T-helper 2 cell treated with Interferon-gamma antibody and Interleukin-4, amounts not matched to agents 5 μg/mL and 100 μg/mL, for 36 hours (primary cell): ENCODE measurements around the gene EIF4EBP3.
A peak's percentile ranks its signal among the peaks of the same experiment; 100 is the strongest.

Experiments
- DNase-seq: peaks from one replicate; pipeline ENCODE4 v3.0.0; 2021; ENCODE audit warnings: low spot score
- H3K27ac Mint-ChIP-seq: one replicate; pipeline ENCODE4 v1.8.0; 2021; ENCODE audit warnings: mild to moderate bottlenecking, mixed read lengths
- H3K27me3 Mint-ChIP-seq: one replicate; pipeline ENCODE4 v1.8.0; 2021; ENCODE audit warnings: low read depth, mixed read lengths
- H3K36me3 Mint-ChIP-seq: one replicate; pipeline ENCODE4 v1.8.0; 2021; ENCODE audit warnings: low read depth, mixed read lengths
- H3K4me1 Mint-ChIP-seq: one replicate; pipeline ENCODE4 v1.8.0; 2021; ENCODE audit warnings: low read depth, mixed read lengths
- H3K4me3 Mint-ChIP-seq: one replicate; pipeline ENCODE4 v1.8.0; 2022; ENCODE audit warnings: mild to moderate bottlenecking, moderate library complexity, mixed read lengths
- H3K9me3 Mint-ChIP-seq: one replicate; pipeline ENCODE4 v1.8.0; 2021; ENCODE audit warnings: mixed read lengths

The EIF4EBP3 gene

DNA sequence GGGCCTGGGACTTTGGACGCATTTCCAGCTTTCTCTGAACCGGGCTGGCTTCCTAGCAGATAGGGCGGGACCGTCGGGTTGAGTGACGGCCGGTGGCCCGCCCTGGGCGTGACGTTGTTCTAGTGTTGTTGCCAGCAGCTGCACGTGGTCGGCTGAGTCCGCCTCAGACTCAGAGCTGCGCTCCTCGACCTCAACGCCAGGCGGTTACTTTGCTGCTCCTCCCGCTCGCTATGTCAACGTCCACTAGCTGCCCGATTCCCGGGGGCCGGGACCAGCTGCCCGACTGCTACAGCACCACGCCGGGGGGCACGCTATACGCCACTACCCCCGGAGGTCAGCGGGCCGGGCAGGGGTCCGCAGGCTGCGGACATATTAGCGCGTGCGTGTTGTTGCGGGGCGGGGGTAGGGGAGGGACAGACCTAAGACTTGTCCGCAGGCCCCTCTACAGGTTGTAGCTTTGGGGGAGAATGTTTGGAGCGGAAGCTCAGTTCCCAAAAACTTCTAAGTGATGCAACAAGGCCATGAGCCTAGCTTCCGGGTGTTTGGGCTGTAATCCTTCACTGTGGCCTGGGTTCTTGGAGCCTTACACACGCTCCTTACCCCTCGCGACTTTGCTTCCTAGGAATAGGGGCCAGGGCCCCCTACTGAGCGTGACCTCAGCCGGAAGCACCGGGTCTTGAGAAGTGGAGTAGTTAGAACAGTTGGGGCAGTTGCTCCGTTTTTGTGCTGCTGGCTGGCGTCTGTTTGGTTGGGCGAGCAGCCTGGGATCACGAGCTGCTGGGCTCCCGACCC lies at the start of gene EIF4EBP3:
Gene EIF4EBP3, plus strand, starts transcription at position 155 of the 792 bp plus-strand sequence. Its CDS starts 76 bp downstream, at position 231.
- peak; percentile 84 for DNase-seq
- no peaks in the 10 kb centered on the region for H3K27me3 Mint-ChIP-seq
- peaks cover 26% of the 10 kb centered on the region for H3K4me1 Mint-ChIP-seq
- H3K36me3 Mint-ChIP-seq: peaks cover 47% of the 10 kb centered on the region
- H3K27ac Mint-ChIP-seq: peak within 1 kb of the TSS; percentile 89
- H3K9me3 Mint-ChIP-seq: no peaks in the 10 kb centered on the region
- peak within 1 kb of the TSS; percentile 85 for H3K4me3 Mint-ChIP-seq

DNA sequence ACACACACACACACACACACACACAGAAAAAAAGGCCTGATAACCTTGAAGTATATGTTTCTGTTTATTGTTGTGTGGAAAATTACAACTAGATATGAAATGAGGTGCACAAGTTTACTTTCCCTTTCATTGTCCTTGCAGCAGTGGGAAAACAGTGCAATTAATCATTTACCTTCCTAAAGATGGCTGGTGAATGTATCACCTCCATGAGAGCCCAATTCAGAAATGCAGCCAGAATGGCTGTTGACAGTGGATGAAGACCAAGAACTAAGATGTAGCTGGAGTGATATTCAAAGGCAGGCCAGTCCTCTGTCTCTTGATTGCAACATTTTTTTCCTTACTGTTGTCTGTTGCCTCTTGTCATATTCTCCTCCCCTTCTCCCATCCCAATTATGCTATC lies 49.6 kb upstream of the EIF4EBP3 start:
- Mint-ChIP-seq H3K4me1 (no peaks in the 10 kb centered on the region), H3K27ac (no peak overlapping the region), H3K9me3 (no peaks in the 10 kb centered on the region), H3K27me3 (no peaks in the 10 kb centered on the region), H3K36me3 (peaks cover 35% of the 10 kb centered on the region), H3K4me3 (no peak overlapping the region)
- no peak for DNase-seq

DNA sequence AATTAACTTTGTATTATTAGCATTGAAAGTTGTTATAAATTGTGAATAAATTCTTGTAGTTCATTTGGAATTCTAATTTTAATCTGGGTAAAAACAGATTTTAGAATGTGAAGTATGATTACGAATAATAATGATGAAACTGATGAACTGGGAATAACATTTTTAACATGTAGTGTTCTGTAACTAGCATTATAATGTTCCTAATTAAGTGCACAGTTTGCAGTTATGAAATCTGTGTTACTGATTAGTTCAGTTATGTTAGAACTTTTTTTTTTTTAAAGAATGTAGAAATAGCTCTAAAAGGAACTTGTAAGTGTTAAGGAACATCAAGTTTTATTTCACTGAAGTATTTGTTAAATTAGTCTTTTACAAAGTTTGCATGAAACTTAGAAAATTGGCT lies 48.9 kb upstream of the EIF4EBP3 start:
- H3K4me1 Mint-ChIP-seq: no peaks in the 10 kb centered on the region
- H3K4me3 Mint-ChIP-seq: no peak overlapping the region
- DNase-seq: no peak
- H3K27me3 Mint-ChIP-seq: no peaks in the 10 kb centered on the region
- H3K36me3 Mint-ChIP-seq: peaks cover 28% of the 10 kb centered on the region
- H3K9me3 Mint-ChIP-seq: no peaks in the 10 kb centered on the region
- H3K27ac Mint-ChIP-seq: no peak overlapping the region

DNA sequence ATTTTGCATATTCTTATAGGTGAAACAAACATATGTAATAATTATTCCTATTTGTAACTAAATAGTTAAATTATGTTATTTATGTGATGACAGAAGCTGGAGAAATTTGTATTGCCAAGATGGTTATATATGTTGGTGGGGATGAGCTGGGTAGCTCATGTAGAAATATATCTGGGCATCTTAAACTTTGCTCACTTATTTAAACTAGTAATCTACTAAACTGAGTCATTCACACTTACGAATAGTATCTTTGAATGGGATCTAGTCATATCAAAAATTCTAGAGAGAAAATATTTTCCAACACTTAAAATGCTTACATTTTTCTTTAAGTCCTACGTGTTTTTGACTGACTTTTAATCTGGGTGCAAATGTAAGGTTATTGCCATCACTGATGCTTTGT lies 44.6 kb upstream of the EIF4EBP3 start:
- H3K9me3 Mint-ChIP-seq: no peaks in the 10 kb centered on the region
- H3K36me3 Mint-ChIP-seq: peaks cover 26% of the 10 kb centered on the region
- H3K4me3 Mint-ChIP-seq: no peak overlapping the region
- DNase-seq: no peak
- no peaks in the 10 kb centered on the region for H3K4me1 Mint-ChIP-seq
- H3K27me3 Mint-ChIP-seq: no peaks in the 10 kb centered on the region
- no peak overlapping the region for H3K27ac Mint-ChIP-seq

DNA sequence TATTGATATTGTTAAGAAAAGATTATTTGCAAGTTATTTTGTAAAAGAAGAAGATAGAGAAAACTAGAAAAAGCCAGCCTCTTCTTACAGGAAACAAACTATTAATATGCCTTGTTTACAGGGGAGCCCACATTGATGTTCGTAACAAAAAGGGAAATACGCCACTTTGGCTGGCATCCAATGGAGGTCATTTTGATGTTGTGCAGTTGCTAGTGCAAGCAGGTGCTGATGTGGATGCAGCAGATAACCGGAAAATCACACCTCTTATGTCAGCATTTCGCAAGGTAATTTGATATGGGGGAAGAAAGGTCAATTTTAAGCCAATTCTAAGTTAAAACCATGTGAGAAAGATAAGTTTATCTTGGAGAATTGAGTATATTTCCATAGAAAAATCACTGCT lies 37.6 kb upstream of the EIF4EBP3 start:
- no peaks in the 10 kb centered on the region for H3K9me3 Mint-ChIP-seq
- DNase-seq: no peak
- no peak overlapping the region for H3K4me3 Mint-ChIP-seq
- no peak overlapping the region for H3K27ac Mint-ChIP-seq
- peaks cover 58% of the 10 kb centered on the region for H3K36me3 Mint-ChIP-seq
- no peaks in the 10 kb centered on the region for H3K4me1 Mint-ChIP-seq
- no peaks in the 10 kb centered on the region for H3K27me3 Mint-ChIP-seq

DNA sequence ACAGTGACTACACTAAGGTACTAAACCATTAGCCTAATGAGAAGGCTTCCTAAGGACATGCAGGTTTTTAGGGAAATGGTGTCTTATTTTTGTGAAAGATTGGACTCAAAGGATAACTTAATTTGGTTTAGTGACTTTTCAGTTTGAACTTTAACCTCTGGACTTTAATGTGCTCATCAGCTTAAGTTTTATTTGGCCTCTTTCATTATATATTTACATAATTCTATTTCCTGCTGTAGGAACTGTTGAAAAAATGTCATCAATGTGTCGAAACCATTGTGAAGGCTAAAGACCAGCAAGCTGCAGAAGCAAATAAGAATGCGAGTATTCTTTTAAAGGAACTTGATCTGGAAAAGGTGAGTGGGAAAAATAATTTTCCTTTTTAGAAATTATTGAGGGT lies 34.3 kb upstream of the EIF4EBP3 start:
- Mint-ChIP-seq H3K27me3 (no peaks in the 10 kb centered on the region), H3K4me1 (no peaks in the 10 kb centered on the region), H3K36me3 (peaks cover 56% of the 10 kb centered on the region), H3K9me3 (no peaks in the 10 kb centered on the region), H3K27ac (no peak overlapping the region), H3K4me3 (no peak overlapping the region)
- DNase-seq: no peak

DNA sequence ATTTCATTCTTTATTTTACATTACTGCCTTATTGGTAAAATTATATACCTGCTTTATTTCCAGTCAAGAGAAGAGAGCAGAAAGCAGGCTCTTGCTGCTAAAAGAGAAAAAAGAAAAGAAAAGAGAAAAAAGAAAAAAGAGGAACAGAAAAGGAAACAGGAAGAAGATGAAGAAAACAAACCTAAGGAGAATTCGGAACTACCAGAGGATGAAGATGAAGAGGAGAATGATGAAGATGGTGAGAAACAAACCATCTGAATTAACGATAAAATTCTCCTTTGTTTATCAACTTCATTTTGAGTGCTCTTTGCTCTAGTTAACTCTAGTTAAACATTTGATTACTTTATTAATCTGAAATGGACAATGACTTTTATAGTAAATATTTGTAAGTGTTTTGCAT lies 23.5 kb upstream of the EIF4EBP3 start:
- Mint-ChIP-seq H3K9me3 (peaks cover 4% of the 10 kb centered on the region), H3K27ac (no peak overlapping the region), H3K27me3 (no peaks in the 10 kb centered on the region), H3K4me1 (no peaks in the 10 kb centered on the region), H3K36me3 (peaks cover 37% of the 10 kb centered on the region), H3K4me3 (no peak overlapping the region)
- DNase-seq: no peak

DNA sequence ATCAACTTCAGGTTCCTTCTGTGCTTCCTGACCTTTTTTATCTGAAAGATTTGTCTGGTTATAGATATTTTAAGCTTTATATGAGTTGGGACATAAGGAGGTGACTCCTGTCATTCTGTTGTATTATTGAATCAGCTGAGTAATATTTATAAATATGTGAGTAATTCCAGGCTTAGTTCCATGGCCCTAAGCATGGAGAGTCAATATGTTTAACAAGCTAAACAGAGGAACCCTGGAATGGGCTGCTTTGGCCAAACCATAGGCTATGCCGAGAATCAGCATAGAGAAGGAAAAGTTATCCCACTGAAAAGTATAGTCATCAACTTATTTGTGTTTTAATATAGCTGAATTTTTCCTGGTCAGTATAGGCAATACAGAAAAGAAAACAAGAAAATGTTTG lies 7.2 kb upstream of the EIF4EBP3 start:
- H3K36me3 Mint-ChIP-seq: peaks cover 53% of the 10 kb centered on the region
- DNase-seq: no peak
- H3K4me1 Mint-ChIP-seq: peaks cover under 1% of the 10 kb centered on the region
- H3K9me3 Mint-ChIP-seq: no peaks in the 10 kb centered on the region
- no peak overlapping the region for H3K4me3 Mint-ChIP-seq
- H3K27me3 Mint-ChIP-seq: no peaks in the 10 kb centered on the region
- no peak overlapping the region for H3K27ac Mint-ChIP-seq

DNA sequence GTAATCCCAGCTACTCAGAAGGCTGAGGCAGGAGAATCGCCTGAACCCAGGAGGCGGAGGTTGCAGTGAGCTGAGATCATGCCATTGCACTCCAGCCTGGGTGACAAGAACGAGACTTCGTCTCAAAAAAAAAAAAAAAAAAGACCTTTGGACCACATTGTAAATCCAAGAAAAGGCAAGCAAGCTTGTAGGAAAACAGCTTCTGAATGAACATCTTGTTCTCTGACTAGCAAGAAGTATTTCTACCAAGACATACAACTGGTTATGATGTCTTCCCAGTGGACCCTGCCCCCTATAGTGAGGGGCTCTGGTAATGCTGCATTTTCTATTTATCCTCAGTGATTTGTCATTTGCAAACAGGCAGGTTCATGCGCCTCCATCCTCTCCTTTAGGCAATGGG lies 4.5 kb upstream of the EIF4EBP3 start:
- no peak overlapping the region for H3K27ac Mint-ChIP-seq
- peaks cover 4% of the 10 kb centered on the region for H3K4me1 Mint-ChIP-seq
- H3K27me3 Mint-ChIP-seq: no peaks in the 10 kb centered on the region
- no peak overlapping the region for H3K4me3 Mint-ChIP-seq
- no peaks in the 10 kb centered on the region for H3K9me3 Mint-ChIP-seq
- peaks cover 36% of the 10 kb centered on the region for H3K36me3 Mint-ChIP-seq
- DNase-seq: no peak

DNA sequence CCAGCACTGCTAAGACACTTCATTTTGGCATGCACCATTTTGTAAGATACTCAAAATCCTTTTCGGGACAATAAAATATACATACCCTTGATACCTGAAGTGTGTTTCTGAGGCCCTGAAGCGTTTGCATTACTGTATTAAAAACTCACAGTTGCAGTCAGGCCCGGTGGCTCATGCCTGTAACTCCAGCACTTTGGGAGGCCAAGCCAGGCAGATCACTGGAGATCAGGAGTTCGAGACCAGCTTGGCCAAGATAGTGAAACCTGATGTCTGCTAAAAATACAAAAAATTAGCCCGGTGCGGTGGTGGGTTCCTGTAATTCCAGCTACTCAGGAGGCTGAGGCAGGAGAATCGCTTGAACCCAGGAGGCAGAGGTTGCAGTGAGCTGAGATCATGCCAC lies 2.5 kb upstream of the EIF4EBP3 start:
- Mint-ChIP-seq H3K36me3 (peaks cover 32% of the 10 kb centered on the region), H3K4me3 (no peak overlapping the region), H3K4me1 (peaks cover 19% of the 10 kb centered on the region), H3K27me3 (no peaks in the 10 kb centered on the region), H3K9me3 (no peaks in the 10 kb centered on the region), H3K27ac (peak overlapping the region; percentile 12)
- no peak for DNase-seq

DNA sequence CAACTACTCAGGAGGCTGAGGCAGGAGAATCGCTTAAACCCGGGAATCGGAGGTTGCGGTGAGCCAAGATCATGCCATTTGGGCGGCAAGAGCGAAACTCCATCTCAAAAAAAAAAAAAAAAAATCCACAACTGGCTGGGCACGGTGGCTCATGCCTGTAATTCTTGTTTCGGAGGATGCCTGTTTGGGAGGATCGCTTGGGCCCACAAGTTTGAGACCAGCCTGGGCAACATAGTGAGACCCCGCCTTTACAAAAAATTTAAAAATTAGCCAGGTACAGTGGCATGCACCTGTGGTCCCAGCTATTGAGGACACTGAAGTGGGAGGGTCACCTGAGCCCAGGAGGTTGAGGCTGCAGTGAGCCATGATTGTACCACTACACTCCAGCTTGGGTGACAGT lies 1.9 kb upstream of the EIF4EBP3 start:
- Mint-ChIP-seq H3K27me3 (no peaks in the 10 kb centered on the region), H3K9me3 (no peaks in the 10 kb centered on the region), H3K36me3 (peaks cover 33% of the 10 kb centered on the region)

DNA sequence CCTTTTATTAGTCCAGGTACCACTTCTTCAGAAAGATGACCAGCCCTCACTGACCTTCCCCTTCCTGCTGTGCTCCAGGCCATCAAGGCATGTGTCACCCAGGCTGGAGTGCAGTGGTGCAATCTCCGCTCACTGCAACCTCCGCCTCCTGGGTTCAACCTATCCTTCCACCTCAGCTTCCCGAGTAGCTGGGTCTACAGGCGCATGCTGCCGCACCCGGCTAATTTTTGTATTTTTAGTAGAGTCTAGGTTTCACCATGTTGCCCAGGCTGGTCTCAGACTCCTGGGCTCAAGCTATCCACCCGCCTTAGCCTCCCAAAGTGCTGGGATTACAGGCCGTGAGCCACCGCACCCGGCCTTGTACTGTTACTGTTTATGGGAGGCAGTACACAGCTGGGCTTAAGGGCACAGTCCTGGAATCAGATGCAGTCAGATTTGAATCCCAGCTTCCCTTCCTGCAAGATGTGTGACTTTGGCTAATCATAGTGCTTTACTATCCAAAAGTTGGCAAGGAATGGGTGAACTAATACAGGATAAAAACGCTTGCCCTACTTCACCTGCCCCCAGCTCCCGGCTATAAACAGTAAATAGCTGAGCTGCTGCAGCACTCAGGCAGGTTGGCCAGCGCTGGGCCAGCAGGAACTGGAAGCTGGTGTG lies 483 bp upstream of the EIF4EBP3 start:
- DNase-seq: no peak
- Mint-ChIP-seq H3K4me1 (peaks cover 26% of the 10 kb centered on the region), H3K36me3 (peaks cover 42% of the 10 kb centered on the region), H3K27me3 (no peaks in the 10 kb centered on the region), H3K4me3 (peak overlapping the region; percentile 85), H3K9me3 (no peaks in the 10 kb centered on the region), H3K27ac (peak overlapping the region; percentile 89)

More for the DNA sequence above, 1.9 kb upstream of the EIF4EBP3 start:
- no peak overlapping the region for H3K4me3 Mint-ChIP-seq
- DNase-seq: no peak
- H3K27ac Mint-ChIP-seq: no peak overlapping the region
- peaks cover 23% of the 10 kb centered on the region for H3K4me1 Mint-ChIP-seq

DNA sequence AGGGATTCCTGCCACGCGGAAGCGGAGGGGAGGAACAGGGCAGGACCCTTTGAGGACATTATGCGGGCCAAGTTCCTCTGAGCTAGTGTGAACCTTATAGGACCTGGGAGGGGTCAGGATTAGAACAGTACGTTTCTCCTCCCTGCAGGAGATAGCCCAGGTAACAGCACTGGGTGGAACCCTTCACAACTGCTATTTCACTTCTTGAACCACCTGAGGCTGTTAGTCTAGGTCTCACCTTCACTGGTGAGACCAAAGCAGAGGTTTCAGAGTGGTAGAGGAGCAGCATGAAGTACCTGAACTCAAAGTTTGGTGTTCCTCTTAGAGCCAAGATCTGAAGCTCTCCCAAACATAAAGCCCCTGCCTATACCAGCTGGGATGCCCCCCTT lies 832 bp downstream of the EIF4EBP3 start:
- Mint-ChIP-seq H3K27ac (peak overlapping the region; percentile 89), H3K27me3 (no peaks in the 10 kb centered on the region), H3K9me3 (no peaks in the 10 kb centered on the region), H3K36me3 (peaks cover 48% of the 10 kb centered on the region), H3K4me3 (peak overlapping the region; percentile 85), H3K4me1 (peaks cover 32% of the 10 kb centered on the region)
- no peak for DNase-seq

DNA sequence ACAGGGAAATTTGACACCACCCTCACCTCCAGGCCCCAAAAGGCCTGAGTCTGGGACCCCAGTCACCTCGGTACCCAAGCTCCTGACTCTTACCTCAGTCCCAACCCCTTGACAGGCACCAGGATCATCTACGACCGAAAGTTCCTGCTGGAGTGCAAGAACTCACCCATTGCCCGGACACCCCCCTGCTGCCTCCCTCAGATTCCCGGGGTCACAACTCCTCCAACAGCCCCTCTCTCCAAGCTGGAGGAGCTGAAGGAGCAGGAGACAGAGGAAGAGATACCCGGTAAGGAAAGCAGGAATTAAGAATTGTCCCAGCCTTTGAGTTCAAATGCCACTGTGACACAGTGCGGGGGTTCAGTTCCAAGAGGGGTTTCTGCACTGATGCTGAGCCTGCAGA lies 1.3 kb downstream of the EIF4EBP3 start:
- Mint-ChIP-seq H3K27me3 (no peaks in the 10 kb centered on the region), H3K36me3 (peaks cover 50% of the 10 kb centered on the region), H3K4me1 (peaks cover 37% of the 10 kb centered on the region), H3K4me3 (peak overlapping the region; percentile 85), H3K9me3 (no peaks in the 10 kb centered on the region), H3K27ac (peak overlapping the region; percentile 89)
- DNase-seq: no peak
